LNCaP clone FGC (cell line): ENCODE results near the gene SURF4.

ENCODE experiments used
- DNase-seq: peaks from one replicate; pipeline ENCODE4 v3.0.0-alpha.2; 2011; ENCODE audit warnings: low read depth
- H3K4me3 ChIP-seq: 2 replicates; pipeline ENCODE4 v1.5.1; 2011; ENCODE audit warnings: mild to moderate bottlenecking, low read depth, low read length, control low read depth
- CTCF ChIP-seq: IDR thresholded peaks from 2 replicates; pipeline ENCODE4 v1.5.1; 2012; ENCODE audit warnings: mild to moderate bottlenecking; ENCODE audit not compliant: control insufficient read depth, insufficient read depth; ENCODE audit errors: extremely low read depth

The SURF4 gene

GRCh38 chr9:133371261-133371711 is 4.6 kb downstream of the SURF4 start:
- no peak overlapping the region for H3K4me3 ChIP-seq
- DNase-seq = no peak
- TF ChIP-seq CTCF = no peak

GRCh38 chr9:133370685-133371084 is 5.2 kb downstream of the SURF4 start:
- no peak for TF ChIP-seq CTCF
- no peak overlapping the region for H3K4me3 ChIP-seq
- DNase-seq = peak; percentile 33

- no peak overlapping the region for H3K4me3 ChIP-seq
- TF ChIP-seq CTCF = no peak
Observed at GRCh38 chr9:133369933-133370332, 5.9 kb downstream of the SURF4 start.

GRCh38 chr9:133369422-133369821 is 6.4 kb downstream of the SURF4 start:
- no peak for TF ChIP-seq CTCF
- no peak overlapping the region for H3K4me3 ChIP-seq
- no peak for DNase-seq

More at GRCh38 chr9:133369933-133370332, 5.9 kb downstream of the SURF4 start:
- no peak for DNase-seq

- TF ChIP-seq CTCF = no peak
- peak overlapping the region; percentile 3; the same call in 1 of the 2 replicates for H3K4me3 ChIP-seq
- peak; percentile 57 for DNase-seq
Observed at GRCh38 chr9:133368249-133368881, 7.5 kb downstream of the SURF4 start.

GRCh38 chr9:133367778-133368177 is 8.1 kb downstream of the SURF4 start:
- no peak for DNase-seq

More at GRCh38 chr9:133367778-133368177, 8.1 kb downstream of the SURF4 start:
- H3K4me3 ChIP-seq = no peak overlapping the region
- TF ChIP-seq CTCF = no peak
